Esophagus squamous epithelium (tissue), 5 donors: ENCODE measurements around the gene AHCTF1. TPM values are rescaled to one million over a fixed set of nuclear protein-coding genes. Genes with fewer than 3 reads are reported as not detected.
"Not testable (repeated sequence)": the region's sequence is repeated elsewhere in the genome, so short reads cannot be mapped to it uniquely, and the experiment has no call there.

ENCODE experiments used
- DNase-seq: peaks from one replicate; lab custom pipeline; 2025; lab: John Stamatoyannopoulos, UW
- H3K27ac ChIP-seq, 4 donors: fragments of 200-600 bp; sonication (generic); one replicate each; pipeline ENCODE4 v1.5.1; 2016 to 2019; ENCODE audit warnings: mild to moderate bottlenecking in 1 of 4
- H3K27me3 ChIP-seq, 4 donors: fragments of 200-600 bp; sonication (generic); 1 replicate in 3 of 4; 2 replicates in 1 of 4; pipeline versions ENCODE4 v1.5.1 to v1.6.0; 2017 to 2021; ENCODE audit warnings: antibody characterized with exemption in 1 of 4
- H3K36me3 ChIP-seq, 3 donors: fragments of 200-600 bp; sonication (generic); one replicate each; pipeline ENCODE4 v1.5.1; 2016 to 2019
- H3K4me1 ChIP-seq, 3 donors: fragments of 200-600 bp; sonication (generic); one replicate each; pipeline ENCODE4 v1.5.1; 2017 to 2019
- H3K4me3 ChIP-seq, 4 donors: fragments of 200-600 bp; sonication (generic); 1 replicate in 3 of 4; 2 replicates in 1 of 4; pipeline ENCODE4 v1.5.1; 2016 to 2019; ENCODE audit warnings: mild to moderate bottlenecking in 2 of 4, moderate library complexity in 1 of 4
- H3K9me3 ChIP-seq, 3 donors: fragments of 200-600 bp; sonication (generic); one replicate each; pipeline ENCODE4 v1.5.1; 2016 to 2019
- CTCF ChIP-seq, 6 experiments: fragments of 450-650 bp in 4 of 6; fragments of 200-600 bp in 2 of 6; sonication (generic) in 2 of 6; IDR thresholded peaks; one replicate each; pipeline ENCODE4 v1.5.1; 2016 to 2019; ENCODE audit warnings: antibody characterized with exemption in 6 of 6, mild to moderate bottlenecking in 4 of 6, moderate library complexity in 4 of 6
- POLR2A ChIP-seq, 4 donors: fragments of 450-650 bp; IDR thresholded peaks; one replicate each; pipeline ENCODE4 v1.6.1; 2017; ENCODE audit warnings: antibody characterized with exemption in 4 of 4, mild to moderate bottlenecking in 4 of 4, moderate library complexity in 3 of 4
- WGBS, 2 donors: methylation state at CpG; one replicate each; pipeline ENCODE4 v1.1.5; 2018; 5-methylcytosine and 5-hydroxymethylcytosine counted together
- intact Hi-C: fragments of 100-400 bp; cut with DNase I; formaldehyde crosslinking; loops from one replicate; pipeline ENCODE4 v1.15.0; 2022
- total RNA-seq, 4 donors: library from RNA; depleted of rRNA; stranded (reverse); fragments of >200 nt; gene quantifications; one replicate each; pipeline ENCODE4 v1.1.0, GENCODE V29; 2016
- donor health status: DM: yes; HTN: yes; CAD: no.

The AHCTF1 gene
- total RNA-seq, 4 donors from 2014 or later, result 12.3 to 38.7 (median 29.0) TPM

- no peaks in the 10 kb centered on the region for H3K4me1 ChIP-seq
- no peak overlapping the region for H3K27ac ChIP-seq
- H3K27me3 ChIP-seq, result no peaks in the 10 kb centered on the region
- TF ChIP-seq POLR2A (IDR thresholded peaks at IDR 0.05), result no peak
- TF ChIP-seq CTCF (IDR thresholded peaks at IDR 0.05), result no peak
- no peak for DNase-seq
- H3K4me3 ChIP-seq, result no peak overlapping the region
- peaks cover 9 to 97% (median 16%) of the 10 kb centered on the region in 3 donors for H3K36me3 ChIP-seq
- H3K9me3 ChIP-seq, result no peaks in the 10 kb centered on the region
- intact Hi-C loops, result no loop called here
- 95 to 96% methylated on average over 4 of the region's 4 CpGs for WGBS, 2 donors
These were observed 71.3 kb downstream of the AHCTF1 start for GRCh38 chr1:246860401-246860800.

- Histone ChIP-seq H3K9me3 (no peaks in the 10 kb centered on the region), H3K36me3 (peaks cover 9 to 100% (median 18%) of the 10 kb centered on the region in 3 donors), H3K4me1 (no peaks in the 10 kb centered on the region), H3K27ac (no peak overlapping the region), H3K27me3 (no peaks in the 10 kb centered on the region), H3K4me3 (no peak overlapping the region)
- intact Hi-C loops, result no loop called here
- TF ChIP-seq CTCF (IDR thresholded peaks at IDR 0.05) (no peak), POLR2A (IDR thresholded peaks at IDR 0.05) (no peak)
- 89 to 93% methylated on average over 1 of the region's 1 CpG for WGBS, 2 donors
- DNase-seq, result no peak
These were observed 75.4 kb downstream of the AHCTF1 start for GRCh38 chr1:246856371-246856770.

- H3K9me3 ChIP-seq, intact Hi-C loops, H3K4me3 ChIP-seq, H3K27me3 ChIP-seq, H3K27ac ChIP-seq, DNase-seq, H3K4me1 ChIP-seq: not testable (repeated sequence)
- WGBS, 2 donors, result 48 to 74% methylated on average over 5 of the region's 5 CpGs
- peaks cover 0 to 99% (median 16%) of the 10 kb centered on the region in 3 donors for H3K36me3 ChIP-seq
These were observed 81.1 kb downstream of the AHCTF1 start for GRCh38 chr1:246850640-246851039.

- intact Hi-C loops, result no loop called here
- TF ChIP-seq POLR2A (IDR thresholded peaks at IDR 0.05) (no peak), CTCF (IDR thresholded peaks at IDR 0.05) (no peak)
- WGBS, 2 donors, result 83 to 85% methylated on average over 5 of the region's 5 CpGs
- no peak for DNase-seq
- no peak overlapping the region for H3K4me3 ChIP-seq
- H3K27ac ChIP-seq, result no peak overlapping the region
- no peaks in the 10 kb centered on the region for H3K9me3 ChIP-seq
- H3K27me3 ChIP-seq, result no peaks in the 10 kb centered on the region
- H3K36me3 ChIP-seq, result peaks cover 0 to 95% (median 33%) of the 10 kb centered on the region in 3 donors
- H3K4me1 ChIP-seq, result no peaks in the 10 kb centered on the region
These were observed 87.9 kb downstream of the AHCTF1 start for GRCh38 chr1:246843876-246844275.

GRCh38 chr1:246840761-246841160, 91.0 kb downstream of the AHCTF1 start:
- WGBS, 2 donors, result 86% methylated on average over 1 to 3 of the region's 3 CpGs
- H3K27me3 ChIP-seq, H3K4me3 ChIP-seq, H3K4me1 ChIP-seq, H3K27ac ChIP-seq, intact Hi-C loops, DNase-seq, H3K9me3 ChIP-seq: not testable (repeated sequence)
- H3K36me3 ChIP-seq, result peaks cover 0 to 64% (median 23%) of the 10 kb centered on the region in 3 donors

GRCh38 chr1:246838118-246838456, 93.7 kb downstream of the AHCTF1 start:
- Histone ChIP-seq H3K4me3 (no peak overlapping the region), H3K36me3 (peaks cover 0 to 39% (median 19%) of the 10 kb centered on the region in 3 donors), H3K27ac (no peak overlapping the region), H3K4me1 (no peaks in the 10 kb centered on the region), H3K9me3 (no peaks in the 10 kb centered on the region), H3K27me3 (no peaks in the 10 kb centered on the region)
- intact Hi-C loops, result no loop called here
- WGBS, 2 donors, result 75 to 88% methylated on average over 2 of the region's 2 CpGs
- TF ChIP-seq POLR2A (IDR thresholded peaks at IDR 0.05) (no peak), CTCF (IDR thresholded peaks at IDR 0.05) (no peak)
- no peak for DNase-seq
